Upper lobe of left lung (tissue), 6 donors: Measurements from ENCODE around the gene RND1. TPM values are rescaled to one million over a fixed set of nuclear protein-coding genes. Genes with fewer than 3 reads are reported as not detected.

Source experiments
- ATAC-seq, 2 donors: fragments of 200-7000 bp; cut with Tn5 transposase; one replicate each; pipeline ENCODE4 v1.9.1; 2022; ENCODE audit warnings: mild to moderate bottlenecking in 2 of 2, moderate library complexity in 2 of 2; ENCODE audit not compliant: low FRiP score in 2 of 2
- DNase-seq, 2 donors: peaks; one replicate each; pipeline ENCODE4 v3.0.0-alpha.2; 2019 to 2020
- H3K27ac ChIP-seq, 4 donors: fragments of 200-600 bp; sonication (generic); one replicate each; pipeline ENCODE4 v1.5.1; 2016 to 2019
- H3K27me3 ChIP-seq, 4 donors: fragments of 200-600 bp; sonication (generic); one replicate each; pipeline ENCODE4 v1.5.1; 2017 to 2019
- H3K36me3 ChIP-seq, 4 donors: fragments of 200-600 bp; sonication (generic); one replicate each; pipeline ENCODE4 v1.5.1; 2016 to 2019
- H3K4me1 ChIP-seq, 4 donors: fragments of 200-600 bp; sonication (generic); one replicate each; pipeline ENCODE4 v1.5.1; 2018 to 2019
- H3K4me3 ChIP-seq, 4 donors: fragments of 200-600 bp; sonication (generic); one replicate each; pipeline ENCODE4 v1.5.1; 2017 to 2019; ENCODE audit warnings: mild to moderate bottlenecking in 2 of 4, moderate library complexity in 1 of 4
- H3K9me3 ChIP-seq, 4 donors: fragments of 200-600 bp; sonication (generic); one replicate each; pipeline ENCODE4 v1.5.1; 2018 to 2019
- EP300 ChIP-seq, 4 donors: sonication (generic); formaldehyde crosslinking; IDR thresholded peaks; one replicate each; pipeline ENCODE4 v1.5.1; 2017; ENCODE audit warnings: antibody characterized with exemption in 4 of 4, control low read depth in 2 of 4
- POLR2A ChIP-seq, 4 donors: fragments of 450-650 bp; IDR thresholded peaks; one replicate each; pipeline ENCODE4 v1.5.1; 2016 to 2017; ENCODE audit warnings: antibody characterized with exemption in 4 of 4, mild to moderate bottlenecking in 2 of 4
- POLR2AphosphoS5 ChIP-seq, 2 donors: sonication (generic); formaldehyde crosslinking; IDR thresholded peaks; one replicate each; pipeline ENCODE4 v1.5.1; 2017; ENCODE audit warnings: antibody characterized with exemption in 2 of 2
- WGBS, 2 donors: methylation state at CpG; one replicate each; pipeline ENCODE4 v1.1.5; 2017 to 2018; 5-methylcytosine and 5-hydroxymethylcytosine counted together
- total RNA-seq, 6 donors: library from RNA; depleted of rRNA in 4 of 6; stranded (reverse); fragments of >200 nt in 4 of 6; gene quantifications; one replicate each; pipeline versions ENCODE4 v1.1.0 to v1.2.1, GENCODE V29; 2016 to 2021
- TF ChIP-seq, protein P1 (sequence below), 6 experiments: fragments of 450-650 bp in 4 of 6; fragments of 200-600 bp in 2 of 6; sonication (generic) in 2 of 6; IDR thresholded peaks; one replicate each; pipeline ENCODE4 v1.5.1; 2016 to 2019; ENCODE audit warnings: antibody characterized with exemption in 6 of 6
- donor health status: DM: no; HTN: no; CAD: no; lungs with moderate emphysema.
- donor health status: DM: no; HTN: yes; CAD: no; lungs with severe emphysema.

Gene RND1
- total RNA-seq, 6 donors from 2014 or later: 7.2 to 23.0 (median 14.2) TPM

DNA sequence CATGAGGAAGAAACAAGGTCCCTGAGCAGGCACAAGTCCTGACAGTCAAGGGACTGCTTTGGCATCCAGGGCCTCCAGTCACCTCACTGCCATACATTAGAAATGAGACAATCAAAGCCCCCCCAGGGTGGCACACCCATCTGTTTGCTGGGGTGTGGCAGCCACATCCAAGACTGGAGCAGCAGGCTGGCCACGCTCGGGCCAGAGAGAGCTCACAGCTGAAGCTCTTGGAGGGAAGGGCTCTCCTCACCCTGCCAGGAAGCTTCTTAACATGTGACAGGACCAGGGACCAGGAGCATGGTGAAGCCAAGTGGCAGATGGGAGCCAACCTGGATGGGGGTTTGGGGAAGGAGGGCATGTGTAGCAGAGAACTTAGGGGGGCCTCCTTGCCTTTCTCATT, 37.4 kb downstream of the RND1 start:
- H3K4me1 ChIP-seq: peaks cover 0 to 4% (median 0%) of the 10 kb centered on the region in 4 donors
- TF ChIP-seq POLR2A (IDR thresholded peaks at IDR 0.05): no peak
- no peak for TF ChIP-seq EP300 (IDR thresholded peaks at IDR 0.05)
- no peak for TF ChIP-seq POLR2AphosphoS5 (IDR thresholded peaks at IDR 0.05)
- TF ChIP-seq, protein P1, sequence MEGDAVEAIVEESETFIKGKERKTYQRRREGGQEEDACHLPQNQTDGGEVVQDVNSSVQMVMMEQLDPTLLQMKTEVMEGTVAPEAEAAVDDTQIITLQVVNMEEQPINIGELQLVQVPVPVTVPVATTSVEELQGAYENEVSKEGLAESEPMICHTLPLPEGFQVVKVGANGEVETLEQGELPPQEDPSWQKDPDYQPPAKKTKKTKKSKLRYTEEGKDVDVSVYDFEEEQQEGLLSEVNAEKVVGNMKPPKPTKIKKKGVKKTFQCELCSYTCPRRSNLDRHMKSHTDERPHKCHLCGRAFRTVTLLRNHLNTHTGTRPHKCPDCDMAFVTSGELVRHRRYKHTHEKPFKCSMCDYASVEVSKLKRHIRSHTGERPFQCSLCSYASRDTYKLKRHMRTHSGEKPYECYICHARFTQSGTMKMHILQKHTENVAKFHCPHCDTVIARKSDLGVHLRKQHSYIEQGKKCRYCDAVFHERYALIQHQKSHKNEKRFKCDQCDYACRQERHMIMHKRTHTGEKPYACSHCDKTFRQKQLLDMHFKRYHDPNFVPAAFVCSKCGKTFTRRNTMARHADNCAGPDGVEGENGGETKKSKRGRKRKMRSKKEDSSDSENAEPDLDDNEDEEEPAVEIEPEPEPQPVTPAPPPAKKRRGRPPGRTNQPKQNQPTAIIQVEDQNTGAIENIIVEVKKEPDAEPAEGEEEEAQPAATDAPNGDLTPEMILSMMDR (IDR thresholded peaks at IDR 0.05): no peak
- no peak overlapping the region for H3K27ac ChIP-seq
- 61 to 68% methylated on average over 2 of the region's 2 CpGs for WGBS, 2 donors
- peaks cover 30 to 96% (median 64%) of the 10 kb centered on the region in 4 donors for H3K36me3 ChIP-seq
- DNase-seq (no peak), ATAC-seq (no peak)
- no peak overlapping the region for H3K4me3 ChIP-seq
- H3K9me3 ChIP-seq: no peaks in the 10 kb centered on the region
- no peaks in the 10 kb centered on the region for H3K27me3 ChIP-seq

DNA sequence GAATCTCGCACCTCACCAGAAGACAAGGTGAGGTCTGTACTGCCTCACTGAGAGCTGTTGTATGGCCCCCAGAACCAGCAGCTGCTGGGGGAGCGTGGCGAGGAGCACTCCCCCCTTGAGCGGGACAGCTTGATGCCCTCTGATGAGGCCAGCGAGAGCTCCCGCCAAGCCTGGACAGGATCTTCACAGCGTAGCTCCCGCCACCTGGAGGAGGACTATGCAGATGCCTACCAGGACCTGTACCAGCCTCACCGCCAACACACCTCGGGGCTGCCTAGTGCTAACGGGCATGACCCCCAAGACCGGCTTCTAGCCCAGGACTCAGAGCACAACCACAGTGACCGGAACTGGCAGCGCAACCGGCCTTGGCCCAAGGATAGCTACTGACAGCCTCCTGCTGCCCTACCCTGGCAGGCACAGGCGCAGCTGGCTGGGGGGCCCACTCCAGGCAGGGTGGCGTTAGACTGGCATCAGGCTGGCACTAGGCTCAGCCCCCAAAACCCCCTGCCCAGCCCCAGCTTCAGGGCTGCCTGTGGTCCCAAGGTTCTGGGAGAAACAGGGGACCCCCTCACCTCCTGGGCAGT, 38.1 kb downstream of the RND1 start:
- Histone ChIP-seq H3K27ac (no peak overlapping the region), H3K9me3 (no peaks in the 10 kb centered on the region), H3K4me1 (peaks cover 0 to 4% (median 0%) of the 10 kb centered on the region in 4 donors), H3K36me3 (peaks cover 24 to 89% (median 57%) of the 10 kb centered on the region in 4 donors), H3K27me3 (no peaks in the 10 kb centered on the region), H3K4me3 (no peak overlapping the region)
- ATAC-seq: no peak
- TF ChIP-seq, protein P1 (IDR thresholded peaks at IDR 0.05): no peak
- DNase-seq: no peak
- WGBS, 2 donors: 96 to 97% methylated on average over 9 to 14 of the region's 17 CpGs

DNA sequence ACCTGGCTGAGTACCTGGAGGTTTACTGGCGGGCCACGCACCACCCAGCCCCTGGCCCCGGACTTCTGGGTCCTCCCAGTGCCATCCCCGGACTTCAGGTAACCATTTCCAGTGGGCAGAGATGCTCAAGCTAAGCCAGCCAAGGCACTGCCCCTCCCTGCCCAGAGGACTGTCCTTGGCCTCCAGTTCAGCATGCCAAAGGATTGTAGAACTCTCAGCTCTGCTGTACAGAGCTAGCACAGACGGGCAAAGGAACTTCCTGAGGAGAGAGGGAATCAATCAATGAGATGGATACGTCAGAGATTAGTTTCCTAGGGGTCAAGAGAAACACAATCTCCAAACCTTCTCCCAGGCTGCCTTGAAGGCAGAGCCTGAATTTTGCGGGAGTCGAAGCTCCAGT, 38.6 kb downstream of the RND1 start:
- H3K36me3 ChIP-seq: peaks cover 19 to 83% (median 52%) of the 10 kb centered on the region in 4 donors
- no peaks in the 10 kb centered on the region for H3K9me3 ChIP-seq
- ATAC-seq (no peak), DNase-seq (peak in 1 of 2 donors; percentile 65)
- peaks cover 0 to 4% (median 0%) of the 10 kb centered on the region in 4 donors for H3K4me1 ChIP-seq
- TF ChIP-seq, protein P1 (IDR thresholded peaks at IDR 0.05): no peak
- 84 to 87% methylated on average over 6 to 8 of the region's 8 CpGs for WGBS, 2 donors
- H3K27me3 ChIP-seq: no peaks in the 10 kb centered on the region
- H3K27ac ChIP-seq: no peak overlapping the region
- no peak overlapping the region for H3K4me3 ChIP-seq

DNA sequence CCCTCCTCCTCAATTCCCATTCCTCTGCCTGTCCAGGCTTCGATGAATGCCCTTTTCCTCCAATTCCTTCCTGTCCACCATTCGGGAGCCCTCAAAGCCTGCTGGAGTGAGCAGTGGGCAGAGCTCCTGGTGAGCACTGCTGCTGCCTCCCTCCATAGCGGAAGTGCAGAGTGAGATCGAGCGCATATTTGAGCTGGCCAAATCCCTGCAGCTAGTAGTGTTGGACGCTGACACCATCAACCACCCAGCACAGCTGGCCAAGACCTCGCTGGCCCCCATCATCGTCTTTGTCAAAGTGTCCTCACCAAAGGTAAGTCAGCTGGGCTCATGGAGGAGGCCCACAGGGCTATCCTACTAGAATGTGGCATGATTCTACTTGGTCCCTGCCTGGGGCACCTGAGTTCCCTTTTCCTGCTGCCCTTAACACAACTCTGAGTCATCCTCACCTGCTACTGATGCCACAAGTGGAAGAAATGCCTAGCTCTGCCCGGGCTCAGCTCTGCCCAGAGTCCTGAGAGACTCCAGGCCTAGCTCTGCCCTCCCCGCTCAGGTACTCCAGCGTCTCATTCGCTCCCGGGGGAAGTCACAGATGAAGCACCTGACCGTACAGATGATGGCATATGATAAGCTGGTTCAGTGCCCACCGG, 39.3 kb downstream of the RND1 start:
- 77 to 85% methylated on average over 14 to 15 of the region's 15 CpGs for WGBS, 2 donors
- H3K36me3 ChIP-seq: peaks cover 19 to 76% (median 45%) of the 10 kb centered on the region in 4 donors

More for the DNA sequence above, 39.3 kb downstream of the RND1 start:
- TF ChIP-seq POLR2A (IDR thresholded peaks at IDR 0.05) (no peak), EP300 (IDR thresholded peaks at IDR 0.05) (no peak), POLR2AphosphoS5 (IDR thresholded peaks at IDR 0.05) (no peak)
- TF ChIP-seq, protein P1 (IDR thresholded peaks at IDR 0.05): no peak
- Histone ChIP-seq H3K4me1 (peaks cover 0 to 4% (median 0%) of the 10 kb centered on the region in 4 donors), H3K4me3 (no peak overlapping the region), H3K9me3 (no peaks in the 10 kb centered on the region), H3K27ac (no peak overlapping the region), H3K27me3 (no peaks in the 10 kb centered on the region)
- ATAC-seq: no peak
- no peak for DNase-seq
